Fibroblast of skin of back (primary cell): ENCODE data around the gene XPO5.
A peak's percentile ranks its signal among the peaks of the same experiment; 100 is the strongest.

ENCODE experiments used
- DNase-seq: peaks from one replicate; pipeline ENCODE4 v3.0.0-alpha.2; 2013

Gene XPO5

DNA sequence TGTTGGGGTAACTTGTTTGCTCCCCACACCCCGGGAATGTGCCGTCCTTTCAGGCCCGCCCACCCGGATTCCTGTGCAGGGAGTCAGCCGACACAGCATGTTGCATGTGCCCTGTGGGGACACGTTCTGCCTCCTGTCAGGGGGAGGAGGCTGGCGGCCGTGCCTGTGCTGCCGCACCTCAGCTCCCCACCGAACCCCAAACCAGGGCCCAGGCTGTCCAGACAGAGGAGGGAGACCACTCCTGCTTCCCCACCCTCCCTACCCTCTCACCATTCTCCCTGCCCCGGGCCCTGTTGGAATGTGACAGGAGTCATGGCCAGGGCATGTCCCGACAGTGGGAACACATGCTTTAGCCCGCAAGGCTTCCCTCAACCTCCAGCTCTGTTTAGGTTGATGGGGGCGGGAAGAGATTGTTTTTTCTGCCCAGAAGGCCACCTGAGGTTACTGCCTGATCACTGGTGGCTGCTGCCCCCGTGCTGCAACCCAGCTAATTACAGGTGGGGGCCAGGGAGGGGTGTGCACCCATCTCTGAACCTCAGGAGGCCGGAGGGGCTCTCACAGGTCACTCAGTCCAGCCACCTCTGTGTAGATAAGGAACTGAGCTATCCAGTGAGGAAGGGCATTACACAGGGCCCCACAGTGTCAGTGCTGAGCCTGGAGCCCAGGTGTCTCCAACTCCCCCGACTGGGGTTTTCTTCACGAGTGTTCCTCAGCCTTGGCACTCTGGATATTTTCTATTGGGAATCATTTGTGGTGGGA, 79.3 kb downstream of the XPO5 start:
- DNase-seq, result peak; percentile 60

GRCh38 chr6:43495409-43495941, 80.4 kb downstream of the XPO5 start:
- no peak for DNase-seq

- no peak for DNase-seq
These were observed 81.1 kb downstream of the XPO5 start for GRCh38 chr6:43494766-43495165.

GRCh38 chr6:43494321-43494720, 81.5 kb downstream of the XPO5 start:
- no peak for DNase-seq

GRCh38 chr6:43493833-43494232, 82.0 kb downstream of the XPO5 start:
- DNase-seq, result no peak

GRCh38 chr6:43493230-43493629, 82.6 kb downstream of the XPO5 start:
- DNase-seq, result no peak

DNA sequence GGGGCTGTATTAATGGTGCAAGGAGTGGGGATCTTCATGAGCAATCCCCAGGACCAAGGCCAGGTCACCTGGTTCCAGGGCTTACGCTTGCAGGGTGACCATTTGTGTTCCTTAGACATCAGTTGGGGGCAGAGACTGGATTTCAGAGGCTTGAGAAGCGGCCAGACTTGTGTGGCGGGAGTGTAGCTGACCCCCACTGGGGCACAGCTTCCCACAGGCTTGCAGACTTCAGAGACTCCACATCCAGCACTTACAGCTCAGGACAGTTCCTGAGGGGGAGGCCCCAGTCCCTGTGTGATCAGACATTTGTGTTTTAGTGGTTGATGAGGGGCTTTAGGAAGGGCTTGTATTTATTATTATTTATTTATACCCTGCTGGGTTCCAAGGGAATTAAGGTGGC, 83.2 kb downstream of the XPO5 start:
- peak; percentile 23 for DNase-seq

GRCh38 chr6:43491750-43492661, 83.8 kb downstream of the XPO5 start:
- peak; percentile 77 for DNase-seq

DNA sequence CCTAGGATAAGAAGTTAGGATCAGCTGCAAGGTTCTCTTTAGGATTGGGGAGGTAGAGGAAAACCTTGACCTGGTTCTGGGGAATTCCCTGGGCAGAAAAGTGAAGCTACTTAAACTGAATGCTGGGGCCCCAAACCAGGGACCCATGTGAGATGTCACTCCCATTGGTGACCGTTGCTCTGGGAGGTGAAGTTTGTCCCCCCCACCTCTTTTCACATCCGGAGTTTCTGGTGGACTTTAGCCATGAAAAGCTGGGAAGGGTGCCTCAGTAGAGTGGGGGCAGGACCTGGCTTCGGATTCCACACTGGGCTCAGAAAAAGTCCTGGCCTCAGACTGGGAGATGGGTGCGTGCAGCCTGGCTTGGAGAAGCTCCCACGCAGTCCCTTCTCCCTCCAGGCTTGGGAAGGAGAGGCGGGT, 85.3 kb downstream of the XPO5 start:
- DNase-seq, result no peak

DNA sequence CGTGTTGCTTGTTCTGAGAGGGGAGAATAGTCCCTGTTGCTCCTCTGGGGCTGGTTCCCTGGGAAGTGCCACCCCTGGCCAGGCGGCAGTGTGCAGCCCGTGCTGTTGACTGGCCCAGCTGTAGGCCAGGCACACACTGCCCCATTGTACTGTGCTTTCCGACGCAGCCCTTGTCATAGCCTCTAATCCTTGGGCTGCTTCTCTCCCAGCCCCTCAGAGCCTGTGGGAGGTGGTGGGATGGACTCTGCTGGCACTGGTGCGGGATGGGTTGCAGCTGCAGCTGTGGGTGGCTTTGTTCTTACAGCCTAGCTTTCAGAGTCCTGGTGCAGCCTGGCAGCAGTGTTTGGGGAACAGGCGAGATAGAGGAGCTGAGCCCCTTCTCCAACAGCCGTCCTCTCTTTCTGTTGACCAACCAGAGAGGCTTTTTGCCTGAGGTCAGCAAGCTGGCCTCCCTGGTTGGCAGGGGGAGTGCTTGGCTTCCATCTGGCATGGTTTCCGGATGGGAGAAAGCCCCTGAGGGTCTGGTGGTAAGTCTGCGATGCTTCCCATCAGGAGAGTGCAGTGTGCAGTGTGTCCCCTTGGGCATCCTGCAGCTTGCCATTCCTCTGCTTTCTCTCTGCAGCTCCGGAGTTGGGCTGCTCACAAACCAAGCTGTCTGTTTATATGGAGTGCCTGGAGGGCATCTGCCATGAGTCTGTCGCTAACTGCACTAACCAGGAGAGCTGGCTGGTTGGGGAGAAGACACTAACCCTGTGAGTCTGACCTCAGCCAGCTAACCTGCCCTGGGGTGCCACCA, 86.4 kb downstream of the XPO5 start:
- no peak for DNase-seq

GRCh38 chr6:43488667-43489276, 87.1 kb downstream of the XPO5 start:
- DNase-seq, result no peak

DNA sequence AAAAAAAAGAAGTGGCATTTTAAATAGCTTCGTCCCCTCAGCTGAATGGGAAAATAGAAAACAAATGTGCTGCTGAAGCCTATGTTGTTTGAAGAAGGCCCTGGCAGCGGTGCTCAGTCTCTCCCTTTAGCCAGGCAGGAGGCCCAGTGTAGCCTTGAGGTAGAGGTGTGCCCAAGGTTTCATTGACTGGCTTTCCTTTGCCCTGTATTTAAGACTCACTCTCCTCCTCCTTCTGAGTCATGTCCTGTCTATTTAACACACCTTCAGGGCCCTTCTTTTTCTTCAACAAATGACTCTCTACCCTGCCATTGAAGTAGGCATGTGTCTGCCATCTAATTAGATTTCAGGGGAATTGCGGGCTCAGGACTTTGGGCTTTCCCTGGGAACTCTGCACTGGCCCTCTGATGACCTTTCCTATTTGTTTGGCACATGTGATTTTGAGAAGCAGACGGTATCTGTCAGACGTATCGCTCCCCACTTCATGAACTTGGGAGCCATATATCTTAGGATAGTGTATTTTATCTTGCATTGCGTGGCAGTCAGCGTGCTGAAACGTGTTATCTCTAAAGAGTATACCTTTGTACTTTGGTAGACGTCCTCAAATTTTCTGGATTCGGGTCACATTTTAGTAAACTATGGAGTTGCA, 94.1 kb downstream of the XPO5 start:
- DNase-seq, result no peak

- no peak for DNase-seq
These were observed 94.8 kb downstream of the XPO5 start for GRCh38 chr6:43481075-43481474.

DNA sequence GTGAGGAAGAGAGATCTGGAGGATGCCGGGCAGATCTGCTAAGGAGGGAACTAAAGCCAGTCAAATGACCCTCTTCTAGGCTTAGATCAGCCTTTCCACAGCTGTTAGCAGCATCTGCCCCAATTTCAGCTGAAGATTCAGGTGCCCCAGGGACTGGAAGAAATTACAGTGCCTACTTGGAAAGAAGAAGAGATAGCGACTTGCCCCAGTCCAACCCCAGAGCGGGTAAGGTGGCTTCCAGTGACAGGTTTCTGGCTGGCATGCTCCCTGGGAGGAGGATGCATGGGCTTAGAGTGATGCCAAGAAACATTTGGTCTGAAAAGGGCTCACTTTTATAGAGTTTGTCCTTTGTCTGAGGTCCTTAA, 97.8 kb downstream of the XPO5 start:
- no peak for DNase-seq

- peak; percentile 82 for DNase-seq
These were observed 98.4 kb downstream of the XPO5 start, which contains the start of gene TJAP1 for GRCh38 chr6:43477235-43478007. Gene TJAP1 (plus strand): TSS chr6:43477570. CDS start chr6:43499002, 21,432 bp downstream.

DNA sequence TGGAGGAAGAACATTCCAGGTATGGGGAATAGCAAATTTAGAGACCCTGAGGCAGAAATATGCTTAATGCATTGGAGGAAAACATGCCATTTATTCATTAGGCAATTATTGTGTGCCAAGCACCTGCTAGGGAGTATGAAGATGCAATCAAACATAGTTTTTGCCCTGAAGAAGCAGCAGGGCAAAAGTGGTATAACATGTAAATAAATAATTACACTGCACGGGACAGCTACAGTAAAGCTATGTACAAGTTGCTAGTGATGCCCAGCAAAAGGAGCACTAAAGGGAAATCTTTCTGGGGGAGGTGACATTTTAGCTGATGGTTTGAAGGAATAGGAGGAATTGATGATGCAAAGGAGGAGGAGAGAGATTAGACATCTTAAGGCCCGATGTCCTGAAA, 99.1 kb downstream of the XPO5 start:
- no peak for DNase-seq

DNA sequence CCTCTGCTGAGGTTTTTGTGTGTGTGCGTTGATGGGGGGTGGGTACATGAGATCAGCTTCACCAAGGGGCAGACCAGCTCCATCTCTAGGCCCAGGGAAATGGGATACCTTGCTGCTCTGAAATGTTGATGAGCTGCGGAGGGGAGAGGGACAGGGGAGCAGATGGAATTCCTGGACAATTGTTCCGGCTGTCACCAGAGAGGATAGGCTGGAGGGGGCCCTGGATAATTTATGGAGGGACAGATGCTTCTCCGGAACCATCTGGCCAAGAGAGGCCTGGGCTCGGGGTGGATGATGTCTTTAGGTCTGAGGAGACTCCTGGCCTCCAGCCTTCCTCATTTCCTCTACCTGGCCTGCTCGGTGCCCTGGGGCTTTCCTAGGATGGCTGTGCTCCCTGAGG, 100.3 kb downstream of the XPO5 start:
- no peak for DNase-seq

GRCh38 chr6:43472515-43472914, 103.3 kb downstream of the XPO5 start:
- no peak for DNase-seq
